Activated CD4-positive, alpha-beta memory T cell treated with anti-CD3 and anti-CD28 coated beads, Interleukin-2, amount 10 ng/mL, durations not matched to agents 7 days and 5 days (primary cell): ENCODE data around the gene TROAP. TPM values are rescaled to one million over a fixed set of nuclear protein-coding genes. Genes with fewer than 3 reads are reported as not detected.
"Not testable (repeated sequence)": the region's sequence is repeated elsewhere in the genome, so short reads cannot be mapped to it uniquely, and the experiment has no call there.

Source experiments
- CTCF ChIA-PET: fragments of 350-600 bp; sonication (Branson Sonifier 250); formaldehyde crosslinking; loops from one replicate; lab custom pipeline; 2021; ENCODE audit warnings: antibody characterized with exemption, inconsistent platforms; lab: Charles Lee
- POLR2A ChIA-PET: fragments of 350-600 bp; sonication (Branson Sonifier 250); formaldehyde crosslinking; loops from one replicate; lab custom pipeline; 2021; ENCODE audit warnings: antibody characterized with exemption; lab: Charles Lee
- DNase-seq: peaks from one replicate; pipeline ENCODE4 v3.0.0-alpha.2; 2020
- H3K27ac Mint-ChIP-seq: one replicate; pipeline ENCODE4 v1.8.0; 2021; ENCODE audit warnings: mild to moderate bottlenecking, mixed read lengths
- H3K27me3 Mint-ChIP-seq: one replicate; pipeline ENCODE4 v1.8.0; 2021; ENCODE audit warnings: mixed read lengths
- H3K36me3 Mint-ChIP-seq: one replicate; pipeline ENCODE4 v1.8.0; 2021; ENCODE audit warnings: low read depth, mixed read lengths
- H3K4me1 Mint-ChIP-seq: one replicate; pipeline ENCODE4 v1.8.0; 2021; ENCODE audit warnings: mixed read lengths
- H3K4me3 Mint-ChIP-seq: one replicate; pipeline ENCODE4 v1.8.0; 2021; ENCODE audit warnings: mild to moderate bottlenecking, mixed read lengths
- H3K9me3 Mint-ChIP-seq: one replicate; pipeline ENCODE4 v1.8.0; 2021; ENCODE audit warnings: mixed read lengths
- total RNA-seq, 2 experiments: library from RNA; stranded (reverse); gene quantifications; one replicate each; pipeline ENCODE4 v1.2.3, GENCODE V29; 2021

The TROAP gene
- total RNA-seq, 2 experiments from 2014 or later: 75.1 to 79.5 TPM

GRCh38 chr12:49366652-49367380 is 43.8 kb downstream of the TROAP start:
- CTCF ChIA-PET: interaction anchor here (0.7 to 6.2 kb wide), 28 partner anchors 9 to 1596 kb away, joined by 3 to 74 read pairs (median 6); partner anchors contain the start of genes DNAJC22, KCNH3, PRPF40B and TMBIM6
- H3K27ac Mint-ChIP-seq: peak overlapping the region; percentile 93
- peak overlapping the region; percentile 96 for H3K4me3 Mint-ChIP-seq
- H3K9me3 Mint-ChIP-seq: no peaks in the 10 kb centered on the region
- peak; percentile 91 for DNase-seq
- POLR2A ChIA-PET: interaction anchor here (0.6 to 2.9 kb wide), 51 partner anchors 9 to 453 kb away, joined by 3 to 44 read pairs (median 4); partner anchors contain the start of genes DNAJC22, KCNH3, MCRS1 and PRKAG1
- peaks cover 2% of the 10 kb centered on the region for H3K27me3 Mint-ChIP-seq
- H3K4me1 Mint-ChIP-seq: peaks cover 35% of the 10 kb centered on the region
- H3K36me3 Mint-ChIP-seq: peaks cover 8% of the 10 kb centered on the region

- H3K27me3 Mint-ChIP-seq: peaks cover 2% of the 10 kb centered on the region
- H3K4me3 Mint-ChIP-seq: peak within 1 kb of the TSS; percentile 96
- no peak for DNase-seq
- H3K9me3 Mint-ChIP-seq: no peaks in the 10 kb centered on the region
- POLR2A ChIA-PET: interaction anchor here (0.6 to 2.9 kb wide), 48 partner anchors 9 to 453 kb away, joined by 3 to 44 read pairs (median 4); partner anchors contain the start of genes DNAJC22, KCNH3, MCRS1 and PRKAG1
- peak within 1 kb of the TSS; percentile 93 for H3K27ac Mint-ChIP-seq
- H3K36me3 Mint-ChIP-seq: peaks cover 8% of the 10 kb centered on the region
- peaks cover 35% of the 10 kb centered on the region for H3K4me1 Mint-ChIP-seq
- CTCF ChIA-PET: interaction anchor here (0.7 to 6.2 kb wide), 24 partner anchors 8 to 846 kb away, joined by 3 to 74 read pairs (median 7); partner anchors contain the start of genes DNAJC22, KCNH3, PRPF40B and TMBIM6
Measured at GRCh38 chr12:49367381-49368239, 44.6 kb downstream of the TROAP start, which contains the start of gene SPATS2. Gene SPATS2 (plus strand): TSS chr12:49367462. CDS start chr12:49461013, 93,551 bp downstream.

GRCh38 chr12:49368240-49368600 is 45.2 kb downstream of the TROAP start:
- Mint-ChIP-seq H3K27ac (no peak overlapping the region), H3K4me3 (peak overlapping the region; percentile 96), H3K27me3 (no peaks in the 10 kb centered on the region), H3K4me1 (peaks cover 37% of the 10 kb centered on the region), H3K9me3 (no peaks in the 10 kb centered on the region), H3K36me3 (peaks cover 8% of the 10 kb centered on the region)
- no peak for DNase-seq
- ChIA-PET CTCF (interaction anchor here (0.7 to 6.2 kb wide), 3 partner anchors 11 to 657 kb away, joined by 3 to 74 read pairs (median 3); partner anchors contain the start of gene RACGAP1), POLR2A (interaction anchor here (1.2 to 2.9 kb wide), 2 partner anchors 10 to 36 kb away, joined by 3 to 29 read pairs; no protein-coding TSS in a partner anchor)

- no peaks in the 10 kb centered on the region for H3K27me3 Mint-ChIP-seq
- no peaks in the 10 kb centered on the region for H3K9me3 Mint-ChIP-seq
- CTCF ChIA-PET: interaction anchor here (0.6 to 6.2 kb wide), 10 partner anchors 8 to 1650 kb away, joined by 3 to 74 read pairs (median 3); no protein-coding TSS in a partner anchor
- H3K4me1 Mint-ChIP-seq: peaks cover 40% of the 10 kb centered on the region
- no peak overlapping the region for H3K27ac Mint-ChIP-seq
- POLR2A ChIA-PET: interaction anchor here (0.9 kb wide), 1 partner anchor 194 kb away, joined by 3 read pairs; no protein-coding TSS in a partner anchor
- H3K36me3 Mint-ChIP-seq: peaks cover 8% of the 10 kb centered on the region
- DNase-seq: peak; percentile 31
- no peak overlapping the region for H3K4me3 Mint-ChIP-seq
Measured at GRCh38 chr12:49369411-49370145, 46.5 kb downstream of the TROAP start.

GRCh38 chr12:49370539-49370938 is 47.5 kb downstream of the TROAP start:
- ChIA-PET CTCF (interaction anchor here (0.8 to 6.2 kb wide), 3 partner anchors 13 to 23 kb away, joined by 3 to 74 read pairs (median 6); no protein-coding TSS in a partner anchor), POLR2A (no interaction called here)
- DNase-seq: no peak
- Mint-ChIP-seq H3K27me3 (no peaks in the 10 kb centered on the region), H3K9me3 (no peaks in the 10 kb centered on the region), H3K27ac (no peak overlapping the region), H3K4me1 (peaks cover 45% of the 10 kb centered on the region), H3K36me3 (peaks cover 8% of the 10 kb centered on the region), H3K4me3 (no peak overlapping the region)

- Mint-ChIP-seq H3K27ac (no peak overlapping the region), H3K9me3 (no peaks in the 10 kb centered on the region), H3K4me3 (no peak overlapping the region), H3K4me1 (peaks cover 21% of the 10 kb centered on the region), H3K27me3 (no peaks in the 10 kb centered on the region), H3K36me3 (peaks cover 6% of the 10 kb centered on the region)
- ChIA-PET CTCF (interaction anchor here (0.6 to 1.5 kb wide), 5 partner anchors 9 to 162 kb away, joined by 3 to 6 read pairs (median 3); partner anchors contain the start of gene SPATS2), POLR2A (interaction anchor here (3.9 kb wide), 1 partner anchor 9 kb away, joined by 26 read pairs; the partner anchor contains the start of gene SPATS2)
- DNase-seq: no peak
Measured at GRCh38 chr12:49375406-49375805, 52.4 kb downstream of the TROAP start.

GRCh38 chr12:49377386-49377785 is 54.3 kb downstream of the TROAP start:
- Mint-ChIP-seq H3K9me3 (no peaks in the 10 kb centered on the region), H3K36me3 (no peaks in the 10 kb centered on the region), H3K4me1 (peaks cover 13% of the 10 kb centered on the region), H3K27me3 (no peaks in the 10 kb centered on the region), H3K4me3 (no peak overlapping the region), H3K27ac (no peak overlapping the region)
- ChIA-PET POLR2A (interaction anchor here (3.9 kb wide), 1 partner anchor 11 kb away, joined by 26 read pairs; the partner anchor contains the start of gene SPATS2), CTCF (interaction anchor here (0.8 to 1.7 kb wide), 6 partner anchors 8 to 136 kb away, joined by 3 to 5 read pairs (median 4); partner anchors contain the start of gene DNAJC22)
- DNase-seq: no peak

- POLR2A ChIA-PET, H3K4me1 Mint-ChIP-seq, H3K9me3 Mint-ChIP-seq, H3K36me3 Mint-ChIP-seq, DNase-seq, H3K4me3 Mint-ChIP-seq, H3K27ac Mint-ChIP-seq, CTCF ChIA-PET, H3K27me3 Mint-ChIP-seq: not testable (repeated sequence)
Measured at GRCh38 chr12:49380184-49380583, 57.1 kb downstream of the TROAP start.

Other genes with a start within 250 kb of the TROAP start
- gene DHH, start 228.5 kb upstream of the TROAP start, total RNA-seq: under 1 TPM; 0.08 to 0.20 TPM
- gene LMBR1L, start 212.4 kb upstream of the TROAP start, total RNA-seq: 10 to 100 TPM; 82.8 to 85.3 TPM
- 1,000 to 10,000 TPM; 1,691 to 1,705 TPM for gene TUBA1B, start 191.9 kb upstream of the TROAP start, total RNA-seq
- gene TUBA1A, start 134.2 kb upstream of the TROAP start, total RNA-seq: 100 to 1,000 TPM; 106 to 109 TPM
- gene TUBA1C, start 58.2 kb upstream of the TROAP start, total RNA-seq: 100 to 1,000 TPM; 250 to 262 TPM
- gene PRPH, start 28.1 kb upstream of the TROAP start, total RNA-seq: under 1 TPM in 1 of 2 experiments, not detected in 1; 0.38 TPM
- not detected for gene C1QL4, start 13.9 kb downstream of the TROAP start, total RNA-seq
- under 1 TPM in 1 of 2 experiments, not detected in 1; 0.05 TPM for gene DNAJC22, start 23.6 kb downstream of the TROAP start, total RNA-seq
- 10 to 100 TPM; 12.3 to 15.6 TPM for gene SPATS2, start 44.2 kb downstream of the TROAP start, total RNA-seq
- gene KCNH3, start 215.8 kb downstream of the TROAP start, total RNA-seq: under 1 TPM; 0.58 to 0.90 TPM
- 10 to 100 TPM; 70.5 to 73.1 TPM for gene MCRS1, start 244.9 kb downstream of the TROAP start, total RNA-seq